ENCODE measurements around the gene FAF1. TPM values are rescaled to one million over a fixed set of nuclear protein-coding genes. Genes with fewer than 3 reads are reported as not detected.

FAF1 gene
- total and polyA plus RNA-seq, 9 of the 15 experiments (the other 6 are each of a cell fraction or from before 2014, with no cell fraction given): 48.7 to 225 (median 118) TPM

GRCh38 chr1:50968821-50969610 lies 8.9 kb upstream of the FAF1 start (continued):
- TF ChIP-seq ZNF740 (CRISPR knock-in tag; IDR thresholded peaks at IDR 0.05): peak; percentile 49
- TF ChIP-seq ZNF740 (tag; IDR thresholded peaks at IDR 0.05): peak in 1 of 2 experiments; percentile 62; a peak in 2 of 4 replicates
- no peak for TF ChIP-seq E2F3 (CRISPR knock-in tag; IDR thresholded peaks at IDR 0.05)
- TF ChIP-seq HNRNPL (IDR thresholded peaks at IDR 0.05; ENCODE audit: low read depth, low read length): peak; percentile 94
- no peak for TF ChIP-seq ATF7 (IDR thresholded peaks at IDR 0.05)
- peak; percentile 43 for TF ChIP-seq SIN3B (IDR thresholded peaks at IDR 0.05; ENCODE audit: low read depth)
- no peak for TF ChIP-seq TCFL5 (CRISPR knock-in tag; conservative IDR thresholded peaks at IDR 0.05)
- TF ChIP-seq HDAC8 (tag; IDR thresholded peaks at IDR 0.05): no peak
- TF ChIP-seq, protein P1, sequence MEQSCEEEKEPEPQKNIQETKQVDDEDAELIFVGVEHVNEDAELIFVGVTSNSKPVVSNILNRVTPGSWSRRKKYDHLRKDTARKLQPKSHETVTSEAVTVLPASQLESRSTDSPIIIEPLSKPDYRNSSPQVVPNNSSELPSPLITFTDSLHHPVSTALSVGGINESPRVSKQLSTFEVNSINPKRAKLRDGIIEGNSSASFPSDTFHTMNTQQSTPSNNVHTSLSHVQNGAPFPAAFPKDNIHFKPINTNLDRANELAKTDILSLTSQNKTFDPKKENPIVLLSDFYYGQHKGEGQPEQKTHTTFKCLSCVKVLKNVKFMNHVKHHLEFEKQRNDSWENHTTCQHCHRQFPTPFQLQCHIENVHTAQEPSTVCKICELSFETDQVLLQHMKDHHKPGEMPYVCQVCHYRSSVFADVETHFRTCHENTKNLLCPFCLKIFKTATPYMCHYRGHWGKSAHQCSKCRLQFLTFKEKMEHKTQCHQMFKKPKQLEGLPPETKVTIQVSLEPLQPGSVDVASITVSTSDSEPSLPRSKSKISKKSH (CRISPR knock-in tag; IDR thresholded peaks at IDR 0.05): no peak
- 0 out of 2 replicates have a peak, but pooled peaks have one; percentile 32 for TF ChIP-seq PHB (CRISPR knock-in tag; IDR thresholded peaks at IDR 0.05)
- TF ChIP-seq NBN (IDR thresholded peaks at IDR 0.05; ENCODE audit: low read depth): no peak
- no peak for TF ChIP-seq SRSF1 (IDR thresholded peaks at IDR 0.05; ENCODE audit: low read depth, low read length)
- peak; percentile 3 for TF ChIP-seq PRDM10 (IDR thresholded peaks at IDR 0.05; ENCODE audit: partially characterized antibody)
- TF ChIP-seq, protein P2, sequence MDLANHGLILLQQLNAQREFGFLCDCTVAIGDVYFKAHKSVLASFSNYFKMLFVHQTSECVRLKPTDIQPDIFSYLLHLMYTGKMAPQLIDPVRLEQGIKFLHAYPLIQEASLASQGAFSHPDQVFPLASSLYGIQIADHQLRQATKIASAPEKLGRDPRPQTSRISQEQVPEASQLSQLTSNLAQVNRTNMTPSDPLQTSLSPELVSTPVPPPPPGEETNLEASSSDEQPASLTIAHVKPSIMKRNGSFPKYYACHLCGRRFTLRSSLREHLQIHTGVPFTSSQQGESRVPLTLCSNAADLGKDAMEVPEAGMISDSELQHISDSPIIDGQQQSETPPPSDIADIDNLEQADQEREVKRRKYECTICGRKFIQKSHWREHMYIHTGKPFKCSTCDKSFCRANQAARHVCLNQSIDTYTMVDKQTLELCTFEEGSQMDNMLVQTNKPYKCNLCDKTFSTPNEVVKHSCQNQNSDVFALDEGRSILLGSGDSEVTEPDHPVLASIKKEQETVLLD (IDR thresholded peaks at IDR 0.05): no peak
- TF ChIP-seq NFE2 (IDR thresholded peaks at IDR 0.05; ENCODE audit: low read depth): no peak
- TF ChIP-seq TCF7L2 (IDR thresholded peaks at IDR 0.05; ENCODE audit: low read depth, low read length): no peak
- no peak for TF ChIP-seq BRF1 (IDR thresholded peaks at IDR 0.05; ENCODE audit: borderline replicate concordance, extremely low read depth, insufficient read length)
- TF ChIP-seq, protein P3, sequence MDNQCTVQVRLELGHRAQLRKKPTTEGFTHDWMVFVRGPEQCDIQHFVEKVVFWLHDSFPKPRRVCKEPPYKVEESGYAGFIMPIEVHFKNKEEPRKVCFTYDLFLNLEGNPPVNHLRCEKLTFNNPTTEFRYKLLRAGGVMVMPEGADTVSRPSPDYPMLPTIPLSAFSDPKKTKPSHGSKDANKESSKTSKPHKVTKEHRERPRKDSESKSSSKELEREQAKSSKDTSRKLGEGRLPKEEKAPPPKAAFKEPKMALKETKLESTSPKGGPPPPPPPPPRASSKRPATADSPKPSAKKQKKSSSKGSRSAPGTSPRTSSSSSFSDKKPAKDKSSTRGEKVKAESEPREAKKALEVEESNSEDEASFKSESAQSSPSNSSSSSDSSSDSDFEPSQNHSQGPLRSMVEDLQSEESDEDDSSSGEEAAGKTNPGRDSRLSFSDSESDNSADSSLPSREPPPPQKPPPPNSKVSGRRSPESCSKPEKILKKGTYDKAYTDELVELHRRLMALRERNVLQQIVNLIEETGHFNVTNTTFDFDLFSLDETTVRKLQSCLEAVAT (IDR thresholded peaks at IDR 0.05): peak in 1 of 2 experiments; percentile 90

All from K562 (cell line).